KMS-11 (cell line): ENCODE results near the gene GRIN2C.

ENCODE experiments used
- H2AFZ ChIP-seq: fragments of 200-600 bp; sonication (generic); 2 replicates; pipeline ENCODE4 v1.6.1; 2016; ENCODE audit warnings: antibody characterized with exemption, mixed run types, low read depth
- H3K27ac ChIP-seq: fragments of 200-600 bp; sonication (generic); 2 replicates; pipeline ENCODE4 v1.6.1; 2016; ENCODE audit warnings: mild to moderate bottlenecking, mixed run types
- H3K27me3 ChIP-seq: fragments of 200-600 bp; sonication (generic); 2 replicates; pipeline ENCODE4 v1.6.1; 2017; ENCODE audit warnings: mild to moderate bottlenecking, low read depth, mixed run types, moderate library complexity; ENCODE audit not compliant: insufficient read depth
- H3K36me3 ChIP-seq: fragments of 200-600 bp; sonication (generic); 2 replicates; pipeline ENCODE4 v1.6.1; 2017; ENCODE audit warnings: mild to moderate bottlenecking, mixed run types; ENCODE audit not compliant: insufficient read depth
- H3K4me1 ChIP-seq: fragments of 200-600 bp; sonication (generic); 2 replicates; pipeline ENCODE4 v1.6.1; 2016; ENCODE audit warnings: mild to moderate bottlenecking, low read depth, mixed run types; ENCODE audit not compliant: poor library complexity, severe bottlenecking
- H3K4me2 ChIP-seq: fragments of 200-600 bp; sonication (generic); 2 replicates; pipeline ENCODE4 v1.7.0; 2016; ENCODE audit warnings: mild to moderate bottlenecking, mixed run types
- H3K4me3 ChIP-seq: fragments of 200-600 bp; sonication (generic); IDR thresholded peaks from 2 replicates; pipeline ENCODE4 v1.6.1; 2017; ENCODE audit warnings: low read depth, low read length, mixed read lengths; ENCODE audit not compliant: insufficient read depth
- H3K79me2 ChIP-seq: fragments of 200-600 bp; sonication (generic); 2 replicates; pipeline ENCODE4 v1.6.1; 2016; ENCODE audit warnings: low read depth, mixed run types; ENCODE audit not compliant: insufficient read depth
- H3K9ac ChIP-seq: fragments of 200-600 bp; sonication (generic); 2 replicates; pipeline ENCODE4 v1.6.1; 2016; ENCODE audit warnings: mild to moderate bottlenecking, mixed run types
- H4K20me1 ChIP-seq: fragments of 200-600 bp; sonication (generic); 2 replicates; pipeline ENCODE4 v1.6.1; 2016; ENCODE audit warnings: mild to moderate bottlenecking, mixed run types; ENCODE audit not compliant: insufficient read depth
- CTCF ChIP-seq: fragments of 200-600 bp; sonication (generic); conservative IDR thresholded peaks from 2 replicates; pipeline ENCODE4 v1.6.1; 2017; ENCODE audit warnings: low read depth, mild to moderate bottlenecking, antibody characterized with exemption, low read length, moderate library complexity, mixed read lengths

GRIN2C gene

GRCh38 chr17:74875977-74876593 is 16.4 kb upstream of the GRIN2C start:
- Histone ChIP-seq H3K9ac (no peak overlapping the region), H3K4me3 (no peak overlapping the region), H2AFZ (no peak overlapping the region), H3K4me1 (peaks cover 16% of the 10 kb centered on the region), H3K27ac (no peak overlapping the region), H4K20me1 (no peaks in the 10 kb centered on the region), H3K36me3 (no peaks in the 10 kb centered on the region), H3K27me3 (peaks cover 17% of the 10 kb centered on the region), H3K4me2 (no peak overlapping the region), H3K79me2 (no peaks in the 10 kb centered on the region)
- TF ChIP-seq CTCF: no peak

GRCh38 chr17:74875155-74875976 is 15.7 kb upstream of the GRIN2C start:
- Histone ChIP-seq H2AFZ (no peak overlapping the region), H3K4me3 (no peak overlapping the region), H3K27me3 (peaks cover 10% of the 10 kb centered on the region), H3K27ac (no peak overlapping the region), H4K20me1 (no peaks in the 10 kb centered on the region), H3K4me1 (peaks cover 16% of the 10 kb centered on the region), H3K9ac (no peak overlapping the region), H3K4me2 (no peak overlapping the region), H3K36me3 (no peaks in the 10 kb centered on the region), H3K79me2 (no peaks in the 10 kb centered on the region)
- TF ChIP-seq CTCF: no peak

DNA sequence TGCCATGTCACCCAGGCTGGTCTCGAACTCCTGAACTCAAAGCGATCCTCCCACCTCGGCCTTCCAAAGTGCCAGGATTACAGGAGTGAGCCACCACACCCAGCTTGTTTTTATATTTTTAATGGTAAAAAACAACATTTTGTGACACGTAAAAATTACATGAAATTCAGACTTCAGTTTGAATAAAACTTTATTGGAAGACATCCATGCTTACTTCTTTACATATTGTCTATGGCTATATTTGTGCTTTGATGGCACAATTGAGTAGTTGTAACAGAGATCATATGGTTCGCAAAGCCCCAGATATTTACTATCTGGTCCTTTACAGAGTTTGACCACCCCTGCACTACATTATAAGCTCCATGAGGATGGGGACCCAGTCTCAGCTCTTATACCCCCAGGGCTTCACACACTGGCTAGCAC is 14.9 kb upstream of the GRIN2C start:
- no peak overlapping the region for H3K4me2 ChIP-seq

More for the DNA sequence above, 14.9 kb upstream of the GRIN2C start:
- H3K27ac ChIP-seq: no peak overlapping the region
- H3K36me3 ChIP-seq: no peaks in the 10 kb centered on the region
- no peak for TF ChIP-seq CTCF
- H3K9ac ChIP-seq: no peak overlapping the region
- H2AFZ ChIP-seq: no peak overlapping the region
- no peaks in the 10 kb centered on the region for H4K20me1 ChIP-seq
- H3K79me2 ChIP-seq: no peaks in the 10 kb centered on the region
- H3K4me1 ChIP-seq: peaks cover 16% of the 10 kb centered on the region
- H3K27me3 ChIP-seq: peaks cover 5% of the 10 kb centered on the region
- H3K4me3 ChIP-seq: no peak overlapping the region
